Panc1 (cell line): ENCODE results near the gene BLCAP. TPM values are rescaled to one million over a fixed set of nuclear protein-coding genes. Genes with fewer than 3 reads are reported as not detected.

Source experiments
- ATAC-seq: fragments of 200-7000 bp; cut with Tn5 transposase; 2 replicates; pipeline ENCODE4 v1.9.1; 2020; ENCODE audit warnings: mild to moderate bottlenecking, moderate library complexity
- BruUV-seq: library from RNA; stranded (reverse); fragments of 400-500 nt; replicated peaks from 2 replicates; lab custom pipeline; 2021; lab: Mats Ljungman, UMichigan
- CTCF ChIA-PET: fragments of 300-600 bp; sonication (Branson Sonifier 250); formaldehyde crosslinking; loops from one replicate; lab custom pipeline; 2022; ENCODE audit warnings: antibody characterized with exemption; lab: Charles Lee
- POLR2A ChIA-PET: fragments of 300-600 bp; sonication (Branson Sonifier 250); formaldehyde crosslinking; loops from one replicate; lab custom pipeline; 2022; ENCODE audit warnings: antibody characterized with exemption; lab: Charles Lee
- DNase-seq: peaks from one replicate; pipeline ENCODE4 v3.0.0-alpha.2; 2010; ENCODE audit warnings: low read depth, low spot score
- H3K27ac ChIP-seq: 2 replicates; pipeline ENCODE4 v1.5.1; 2011; ENCODE audit warnings: mild to moderate bottlenecking, low read length, inconsistent platforms
- H3K27me3 ChIP-seq: fragments of 200-500 bp; sonication (Bioruptor generic); 2 replicates; pipeline ENCODE4 v1.6.0; 2014; ENCODE audit warnings: low read length, inconsistent platforms; ENCODE audit not compliant: control insufficient read depth, insufficient read depth
- H3K36me3 ChIP-seq: fragments of 200-500 bp; sonication (Bioruptor generic); 2 replicates; pipeline ENCODE4 v1.5.1; 2014; ENCODE audit warnings: inconsistent platforms, mild to moderate bottlenecking, low read length, moderate library complexity; ENCODE audit not compliant: control insufficient read depth, insufficient read depth
- H3K4me1 ChIP-seq: 2 replicates; pipeline ENCODE4 v1.5.1; 2011; ENCODE audit warnings: inconsistent platforms, mild to moderate bottlenecking, low read length, moderate library complexity; ENCODE audit not compliant: control insufficient read depth, insufficient read depth
- H3K4me3 ChIP-seq, 2 experiments: 2 replicates each; pipeline ENCODE4 v1.5.1; 2011 to 2012; ENCODE audit warnings: low read depth in 2 of 2, low read length in 2 of 2, mild to moderate bottlenecking in 2 of 2, inconsistent platforms in 1 of 2, moderate library complexity in 1 of 2
- H3K9me3 ChIP-seq: fragments of 200-500 bp; sonication (Bioruptor generic); 2 replicates; pipeline ENCODE4 v1.5.1; 2014; ENCODE audit warnings: low read depth, mild to moderate bottlenecking, inconsistent platforms, low read length, moderate library complexity; ENCODE audit not compliant: control insufficient read depth, insufficient read depth
- POLR2AphosphoS5 ChIP-seq: IDR thresholded peaks from 2 replicates; pipeline ENCODE4 v1.6.1; 2012; ENCODE audit warnings: mild to moderate bottlenecking, low read depth, low read length, moderate library complexity
- REST ChIP-seq, 2 experiments: IDR thresholded peaks; 2 replicates each; pipeline ENCODE4 v1.6.1; 2011 to 2012; ENCODE audit warnings: low read depth in 2 of 2, control low read depth in 1 of 2, low read length in 1 of 2, mild to moderate bottlenecking in 1 of 2, moderate library complexity in 1 of 2; ENCODE audit not compliant: insufficient read depth in 1 of 2
- SIN3A ChIP-seq: IDR thresholded peaks from 2 replicates; pipeline ENCODE4 v1.6.1; 2012; ENCODE audit warnings: low read depth, mild to moderate bottlenecking, low read length, moderate library complexity, borderline replicate concordance; ENCODE audit not compliant: insufficient read depth
- TCF7L2 ChIP-seq: IDR thresholded peaks from 2 replicates; pipeline ENCODE4 v1.6.1; 2011; ENCODE audit warnings: mild to moderate bottlenecking, low read depth, low read length, inconsistent platforms
- in situ Hi-C: cut with HindIII; loops from 2 replicates; pipeline ENCODE4 v1.10.0; 2016; ENCODE audit warnings: low sequenced_read_pairs, low pct_unique_long_range_greater_than_20kb
- intact Hi-C: fragments of 100-400 bp; cut with micrococcal nuclease; formaldehyde crosslinking; loops from one replicate; pipeline ENCODE4 v1.10.0; 2022; ENCODE audit not compliant: unreplicated experiment
- total RNA-seq: library from RNA; stranded (reverse); gene quantifications from one replicate; pipeline ENCODE4 v1.2.1, GENCODE V29; 2021; ENCODE audit not compliant: unreplicated experiment
- TF ChIP-seq, protein P1 (sequence below): fragments of 450-650 bp; IDR thresholded peaks from 2 replicates; pipeline ENCODE4 v1.5.1; 2017; ENCODE audit warnings: mild to moderate bottlenecking

BLCAP gene
- total RNA-seq, 1 experiment from 2014 or later, result 50.1 TPM

- POLR2A ChIA-PET, result no interaction called here
- DNase-seq, result no peak
- intact Hi-C loops (loop anchor here (5.0 kb wide), 1 partner anchor 421 kb away; no protein-coding TSS in a partner anchor), in situ Hi-C loops (no loop called here)
- H3K4me3 ChIP-seq, result no peak overlapping the region
- peaks cover 19% of the 10 kb centered on the region for H3K27me3 ChIP-seq
- no TSS peak for BruUV-seq
- no peaks in the 10 kb centered on the region for H3K36me3 ChIP-seq
- CTCF ChIA-PET, result no interaction called here
- ATAC-seq, result no peak
- H3K9me3 ChIP-seq, result no peaks in the 10 kb centered on the region
- TF ChIP-seq REST (IDR thresholded peaks at IDR 0.05; ENCODE audit: insufficient read depth in 1 of 2, low read depth in 2 of 2, low read length in 1 of 2) (no peak), TCF7L2 (no peak), SIN3A (no peak), POLR2AphosphoS5 (no peak)
- TF ChIP-seq, protein P1, sequence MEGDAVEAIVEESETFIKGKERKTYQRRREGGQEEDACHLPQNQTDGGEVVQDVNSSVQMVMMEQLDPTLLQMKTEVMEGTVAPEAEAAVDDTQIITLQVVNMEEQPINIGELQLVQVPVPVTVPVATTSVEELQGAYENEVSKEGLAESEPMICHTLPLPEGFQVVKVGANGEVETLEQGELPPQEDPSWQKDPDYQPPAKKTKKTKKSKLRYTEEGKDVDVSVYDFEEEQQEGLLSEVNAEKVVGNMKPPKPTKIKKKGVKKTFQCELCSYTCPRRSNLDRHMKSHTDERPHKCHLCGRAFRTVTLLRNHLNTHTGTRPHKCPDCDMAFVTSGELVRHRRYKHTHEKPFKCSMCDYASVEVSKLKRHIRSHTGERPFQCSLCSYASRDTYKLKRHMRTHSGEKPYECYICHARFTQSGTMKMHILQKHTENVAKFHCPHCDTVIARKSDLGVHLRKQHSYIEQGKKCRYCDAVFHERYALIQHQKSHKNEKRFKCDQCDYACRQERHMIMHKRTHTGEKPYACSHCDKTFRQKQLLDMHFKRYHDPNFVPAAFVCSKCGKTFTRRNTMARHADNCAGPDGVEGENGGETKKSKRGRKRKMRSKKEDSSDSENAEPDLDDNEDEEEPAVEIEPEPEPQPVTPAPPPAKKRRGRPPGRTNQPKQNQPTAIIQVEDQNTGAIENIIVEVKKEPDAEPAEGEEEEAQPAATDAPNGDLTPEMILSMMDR, result no peak
- H3K4me1 ChIP-seq, result no peaks in the 10 kb centered on the region
- no peak overlapping the region for H3K27ac ChIP-seq
Measured at GRCh38 chr20:37571033-37571432, 43.4 kb upstream of the BLCAP start.

DNA sequence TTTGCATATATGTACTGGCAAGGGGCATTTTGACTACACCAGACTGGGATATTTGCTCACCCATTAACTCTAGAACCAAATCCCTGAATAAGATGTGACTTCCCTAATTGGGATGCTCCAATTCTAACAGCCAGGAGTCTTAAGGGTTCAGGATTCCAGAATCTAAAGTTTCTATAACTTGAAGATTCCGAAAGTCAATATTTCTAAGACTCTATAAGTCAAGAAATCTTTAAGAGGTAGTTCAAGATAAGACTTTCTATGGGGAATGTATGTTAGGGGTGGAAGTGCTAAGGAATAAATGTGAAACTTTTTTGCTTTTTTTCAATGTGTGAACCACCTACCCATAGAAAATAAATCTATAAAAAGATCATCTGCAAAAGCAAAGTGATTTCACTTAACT is 42.7 kb upstream of the BLCAP start:
- ATAC-seq (no peak), DNase-seq (no peak)
- POLR2A ChIA-PET, result no interaction called here
- Histone ChIP-seq H3K36me3 (no peaks in the 10 kb centered on the region), H3K27me3 (peaks cover 19% of the 10 kb centered on the region), H3K4me3 (no peak overlapping the region), H3K27ac (no peak overlapping the region), H3K4me1 (no peaks in the 10 kb centered on the region), H3K9me3 (no peaks in the 10 kb centered on the region)
- BruUV-seq, result no TSS peak
- TF ChIP-seq POLR2AphosphoS5, result no peak
- TF ChIP-seq TCF7L2, result no peak
- TF ChIP-seq, protein P1, result no peak
- TF ChIP-seq REST (IDR thresholded peaks at IDR 0.05; ENCODE audit: insufficient read depth in 1 of 2, low read depth in 2 of 2, low read length in 1 of 2), result no peak
- no peak for TF ChIP-seq SIN3A
- CTCF ChIA-PET, result no interaction called here
- intact Hi-C loops, result loop anchor here (5.0 kb wide), 1 partner anchor 422 kb away; no protein-coding TSS in a partner anchor
- in situ Hi-C loops, result no loop called here
